Osteocyte (in vitro differentiated cells): ENCODE measurements around the gene SLC39A8. TPM values are rescaled to one million over a fixed set of nuclear protein-coding genes. Genes with fewer than 3 reads are reported as not detected.

Experiments used
- DNase-seq: peaks from one replicate; pipeline ENCODE4 v3.0.0; 2021; ENCODE audit warnings: mixed read lengths; ENCODE audit not compliant: unreplicated experiment; ENCODE audit errors: extremely low spot score
- H3K27ac Mint-ChIP-seq: one replicate; pipeline ENCODE4 v1.8.0; 2021; ENCODE audit warnings: mild to moderate bottlenecking, mixed read lengths; ENCODE audit not compliant: unreplicated experiment
- H3K27me3 Mint-ChIP-seq: one replicate; pipeline ENCODE4 v1.8.0; 2021; ENCODE audit warnings: mixed read lengths; ENCODE audit not compliant: unreplicated experiment
- H3K36me3 Mint-ChIP-seq: one replicate; pipeline ENCODE4 v1.8.0; 2021; ENCODE audit warnings: mixed read lengths; ENCODE audit not compliant: unreplicated experiment
- H3K4me1 Mint-ChIP-seq: one replicate; pipeline ENCODE4 v1.8.0; 2021; ENCODE audit warnings: mixed read lengths; ENCODE audit not compliant: unreplicated experiment
- H3K4me3 Mint-ChIP-seq: one replicate; pipeline ENCODE4 v1.8.0; 2021; ENCODE audit warnings: mild to moderate bottlenecking, moderate library complexity, mixed read lengths; ENCODE audit not compliant: unreplicated experiment
- H3K9me3 Mint-ChIP-seq: one replicate; pipeline ENCODE4 v1.8.0; 2021; ENCODE audit warnings: mixed read lengths; ENCODE audit not compliant: unreplicated experiment
- total RNA-seq: library from RNA; stranded (reverse); gene quantifications from 2 replicates; pipeline ENCODE4 v1.2.1, GENCODE V29; 2021
- TF ChIP-seq, protein P1 (sequence below): fragments of 200-600 bp; sonication (generic); IDR thresholded peaks from 2 replicates; pipeline ENCODE4 v1.5.0; 2021; ENCODE audit warnings: antibody characterized with exemption, mild to moderate bottlenecking, moderate library complexity

The SLC39A8 gene
- total RNA-seq, 1 donor from 2014 or later = 1.0 TPM

DNA sequence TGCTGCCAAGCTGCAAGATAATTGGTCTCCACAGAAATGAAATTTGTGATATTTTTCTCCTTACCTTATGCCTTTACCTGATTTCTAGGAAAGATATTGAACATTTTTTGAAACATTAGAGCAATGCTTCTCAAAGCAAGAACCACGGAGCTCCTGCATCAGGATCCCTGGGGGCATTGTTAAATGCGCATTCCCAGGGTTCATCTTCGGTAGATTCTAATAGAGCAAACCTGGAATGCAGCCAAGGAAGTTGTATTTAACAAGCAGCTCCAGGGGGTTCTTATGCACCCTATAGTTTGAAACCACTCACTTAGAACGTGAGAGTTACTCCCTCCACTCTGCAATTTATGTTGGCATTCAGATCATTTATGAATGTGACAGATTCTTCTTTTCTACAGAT is 126.2 kb downstream of the SLC39A8 start:
- TF ChIP-seq, protein P1, sequence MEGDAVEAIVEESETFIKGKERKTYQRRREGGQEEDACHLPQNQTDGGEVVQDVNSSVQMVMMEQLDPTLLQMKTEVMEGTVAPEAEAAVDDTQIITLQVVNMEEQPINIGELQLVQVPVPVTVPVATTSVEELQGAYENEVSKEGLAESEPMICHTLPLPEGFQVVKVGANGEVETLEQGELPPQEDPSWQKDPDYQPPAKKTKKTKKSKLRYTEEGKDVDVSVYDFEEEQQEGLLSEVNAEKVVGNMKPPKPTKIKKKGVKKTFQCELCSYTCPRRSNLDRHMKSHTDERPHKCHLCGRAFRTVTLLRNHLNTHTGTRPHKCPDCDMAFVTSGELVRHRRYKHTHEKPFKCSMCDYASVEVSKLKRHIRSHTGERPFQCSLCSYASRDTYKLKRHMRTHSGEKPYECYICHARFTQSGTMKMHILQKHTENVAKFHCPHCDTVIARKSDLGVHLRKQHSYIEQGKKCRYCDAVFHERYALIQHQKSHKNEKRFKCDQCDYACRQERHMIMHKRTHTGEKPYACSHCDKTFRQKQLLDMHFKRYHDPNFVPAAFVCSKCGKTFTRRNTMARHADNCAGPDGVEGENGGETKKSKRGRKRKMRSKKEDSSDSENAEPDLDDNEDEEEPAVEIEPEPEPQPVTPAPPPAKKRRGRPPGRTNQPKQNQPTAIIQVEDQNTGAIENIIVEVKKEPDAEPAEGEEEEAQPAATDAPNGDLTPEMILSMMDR = no peak
- H3K27me3 Mint-ChIP-seq = peaks cover 42% of the 10 kb centered on the region
- H3K27ac Mint-ChIP-seq = no peak overlapping the region
- H3K36me3 Mint-ChIP-seq = no peaks in the 10 kb centered on the region
- H3K4me3 Mint-ChIP-seq = no peak overlapping the region
- no peaks in the 10 kb centered on the region for H3K9me3 Mint-ChIP-seq
- no peak for DNase-seq
- H3K4me1 Mint-ChIP-seq = peaks cover 4% of the 10 kb centered on the region

DNA sequence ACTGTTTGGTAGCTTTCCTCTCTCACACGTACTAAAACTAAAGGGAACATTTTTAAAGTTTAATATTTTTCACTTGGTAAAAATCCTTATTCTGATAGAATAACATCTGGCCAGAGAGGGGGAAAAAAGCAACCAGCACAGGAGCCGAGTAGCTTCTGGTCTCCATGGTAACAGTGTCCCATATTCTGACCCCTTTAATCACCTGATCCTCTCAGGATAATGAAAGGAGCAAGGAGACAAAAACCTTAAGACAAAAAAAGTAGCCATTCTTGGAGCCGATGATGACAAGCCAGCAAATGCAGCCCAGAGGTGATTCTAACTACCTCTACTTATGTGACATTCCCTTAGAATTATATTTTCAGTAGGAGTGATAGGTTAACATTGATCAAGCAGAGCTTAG is 126.6 kb downstream of the SLC39A8 start:
- TF ChIP-seq, protein P1 = no peak
- H3K27ac Mint-ChIP-seq = no peak overlapping the region
- DNase-seq = no peak
- no peaks in the 10 kb centered on the region for H3K9me3 Mint-ChIP-seq
- no peaks in the 10 kb centered on the region for H3K36me3 Mint-ChIP-seq
- H3K4me3 Mint-ChIP-seq = no peak overlapping the region
- H3K4me1 Mint-ChIP-seq = peaks cover 4% of the 10 kb centered on the region
- H3K27me3 Mint-ChIP-seq = peaks cover 42% of the 10 kb centered on the region

DNA sequence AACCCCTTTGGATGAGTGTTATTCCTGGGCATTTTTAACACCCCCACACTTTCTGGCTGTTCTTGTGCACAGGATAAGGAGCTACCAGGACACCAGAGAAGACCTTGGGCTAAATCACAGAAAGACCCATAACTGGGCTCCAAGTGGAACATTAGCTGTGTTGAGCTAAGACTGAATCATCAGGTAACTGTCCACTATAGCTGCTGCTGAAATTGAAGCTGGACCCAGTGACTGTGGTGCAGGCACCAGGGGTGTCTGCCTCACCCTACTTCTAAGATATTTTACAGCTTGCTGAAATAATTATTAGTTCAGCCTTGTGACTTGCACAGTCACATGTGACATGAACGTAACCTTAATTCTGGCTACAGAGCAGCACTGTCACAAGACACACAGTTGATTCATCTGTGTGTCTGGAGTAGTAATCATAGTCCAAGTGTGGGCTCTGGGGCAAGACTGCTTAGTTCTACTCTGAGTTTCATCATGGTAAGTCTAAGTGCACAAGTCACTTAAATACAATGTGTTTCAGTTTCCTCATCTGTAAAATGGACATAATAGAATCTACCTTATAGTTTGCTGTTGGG is 127.4 kb downstream of the SLC39A8 start:
- Mint-ChIP-seq H3K4me3 (no peak overlapping the region), H3K27me3 (peaks cover 38% of the 10 kb centered on the region), H3K9me3 (no peaks in the 10 kb centered on the region), H3K27ac (no peak overlapping the region), H3K4me1 (peaks cover 4% of the 10 kb centered on the region), H3K36me3 (no peaks in the 10 kb centered on the region)
- DNase-seq = no peak
- TF ChIP-seq, protein P1 = no peak

DNA sequence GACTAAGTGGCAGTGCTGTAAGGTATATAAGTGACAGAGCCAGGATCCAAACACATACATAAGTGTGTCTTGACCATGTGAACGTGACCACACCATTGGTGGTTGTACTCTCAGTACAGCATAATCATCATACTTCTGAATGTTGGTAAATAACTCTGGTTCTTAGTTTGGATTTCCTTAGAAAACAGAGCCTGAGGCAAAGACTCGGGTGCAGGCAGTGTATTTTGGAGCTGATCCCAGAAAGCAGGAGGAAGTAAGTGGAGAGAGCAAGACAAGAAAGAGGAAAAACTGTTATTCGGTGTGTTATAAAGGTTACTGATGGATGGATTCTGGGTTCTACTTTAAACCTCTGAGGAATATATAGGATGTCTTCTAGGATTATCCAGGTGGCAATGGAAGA is 127.9 kb downstream of the SLC39A8 start:
- Mint-ChIP-seq H3K36me3 (no peaks in the 10 kb centered on the region), H3K9me3 (no peaks in the 10 kb centered on the region), H3K27me3 (peaks cover 35% of the 10 kb centered on the region), H3K4me3 (no peak overlapping the region), H3K27ac (no peak overlapping the region), H3K4me1 (peaks cover 4% of the 10 kb centered on the region)
- TF ChIP-seq, protein P1 = no peak
- DNase-seq = no peak

DNA sequence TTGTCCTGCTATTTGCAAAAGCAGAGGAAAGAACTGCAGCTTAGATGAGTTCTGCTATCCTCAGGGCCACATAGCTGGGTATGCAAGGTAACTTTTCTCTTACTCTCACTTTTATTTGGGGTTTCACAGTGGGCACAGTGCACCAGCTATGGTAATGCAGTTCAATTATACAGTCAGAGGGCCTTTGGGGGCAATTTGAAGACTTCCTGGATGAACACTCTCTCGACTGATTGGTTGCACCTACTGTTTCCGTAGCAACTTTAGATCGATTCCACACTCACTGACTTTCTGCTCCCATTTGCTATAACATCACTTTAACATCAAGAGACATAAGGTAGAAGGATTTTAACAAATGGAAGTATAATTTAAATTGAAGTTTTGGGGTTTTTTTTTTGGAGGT is 128.6 kb downstream of the SLC39A8 start:
- Mint-ChIP-seq H3K36me3 (no peaks in the 10 kb centered on the region), H3K4me3 (no peak overlapping the region), H3K27me3 (peaks cover 34% of the 10 kb centered on the region), H3K4me1 (peaks cover 4% of the 10 kb centered on the region), H3K9me3 (no peaks in the 10 kb centered on the region), H3K27ac (no peak overlapping the region)
- TF ChIP-seq, protein P1 = no peak
- no peak for DNase-seq
